ENCODE results near the gene MAPRE2.

The MAPRE2 gene

DNA sequence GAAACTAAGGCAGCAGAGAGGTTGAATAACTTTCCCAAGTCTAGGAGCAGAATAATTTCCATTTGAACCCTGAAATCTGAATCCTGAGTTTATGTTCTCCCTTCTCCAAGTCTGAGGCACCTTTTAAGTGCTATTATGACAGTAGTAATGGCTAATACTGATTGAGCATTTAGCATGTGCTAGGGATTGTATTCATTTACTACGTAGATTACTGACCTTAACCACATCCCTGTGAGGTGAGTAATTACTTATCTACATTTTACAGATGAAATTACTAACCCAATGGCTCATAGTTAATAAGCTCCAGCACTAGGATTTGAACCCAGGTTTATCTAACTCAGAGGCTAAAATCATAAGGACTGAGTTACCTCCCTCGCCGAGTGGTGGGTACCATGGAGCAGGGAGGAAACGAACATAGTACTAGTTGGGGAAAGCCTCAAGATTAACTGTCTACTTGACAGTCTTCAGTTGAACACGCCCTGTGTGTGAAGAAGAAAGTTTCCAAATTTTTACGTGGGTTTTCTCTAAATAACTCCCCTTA is 93.0 kb downstream of the MAPRE2 start:
- DNase-seq (ENCODE audit: low read depth, low spot score): no peak
- no peak overlapping the region for H3K9ac ChIP-seq (ENCODE audit: insufficient read length)
- H3K27ac ChIP-seq: no peak overlapping the region
- no peaks in the 10 kb centered on the region for H3K9me3 ChIP-seq (ENCODE audit: low read depth, low read length)
- no peak overlapping the region for H3K4me3 ChIP-seq
- no peaks in the 10 kb centered on the region for H3K36me3 ChIP-seq (ENCODE audit: insufficient read depth, low read length)
- TF ChIP-seq FOXP2 (optimal IDR thresholded peaks at IDR 0.05; ENCODE audit: control extremely low read depth, extremely low read length, insufficient read depth) (no peak), POLR2AphosphoS5 (IDR thresholded peaks at IDR 0.05; ENCODE audit: borderline replicate concordance, low read depth, low read length) (no peak), EZH2 (IDR thresholded peaks at IDR 0.05) (no peak)

DNA sequence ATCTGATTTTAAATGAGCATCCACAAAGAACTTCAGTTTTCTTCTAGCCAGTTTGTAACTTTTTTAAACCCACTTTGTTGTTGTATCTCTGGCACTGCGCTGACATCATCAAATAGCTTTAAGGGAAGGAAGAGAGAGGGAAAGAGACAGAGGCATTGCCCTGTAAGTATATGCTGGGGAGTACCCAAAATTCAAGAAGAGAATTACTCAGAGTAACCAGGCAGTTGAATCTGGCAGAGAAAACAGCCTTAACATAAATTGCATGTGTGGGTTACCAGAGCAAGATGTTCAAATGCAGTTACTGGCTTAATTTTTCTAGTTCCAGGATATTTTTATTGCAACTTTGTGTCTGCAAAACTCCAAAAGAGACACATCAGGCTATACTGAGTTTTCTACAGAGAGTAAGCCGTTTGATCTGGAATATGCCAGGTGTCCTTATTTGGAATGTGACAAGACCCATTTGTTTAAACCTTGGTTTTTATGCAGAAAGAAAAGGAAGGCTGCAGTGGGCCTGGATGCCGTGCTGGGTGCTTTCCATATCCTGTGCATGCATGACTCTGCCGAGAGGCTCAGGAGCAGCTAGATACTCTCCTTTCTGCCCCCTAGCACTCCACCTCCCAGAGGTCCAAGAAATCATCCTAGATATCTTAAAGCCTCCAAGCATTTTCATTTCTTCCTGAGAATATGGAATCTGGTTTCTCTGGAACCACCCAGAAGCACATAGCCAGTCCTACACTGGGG is 93.7 kb downstream of the MAPRE2 start:
- no peak overlapping the region for H3K27ac ChIP-seq
- H3K9me3 ChIP-seq (ENCODE audit: low read depth, low read length): no peaks in the 10 kb centered on the region
- TF ChIP-seq POLR2AphosphoS5 (IDR thresholded peaks at IDR 0.05; ENCODE audit: borderline replicate concordance, low read depth, low read length) (no peak), EZH2 (IDR thresholded peaks at IDR 0.05) (no peak), FOXP2 (optimal IDR thresholded peaks at IDR 0.05; ENCODE audit: control extremely low read depth, extremely low read length, insufficient read depth) (no peak)
- no peak overlapping the region for H3K9ac ChIP-seq (ENCODE audit: insufficient read length)
- H3K36me3 ChIP-seq (ENCODE audit: insufficient read depth, low read length): no peaks in the 10 kb centered on the region
- DNase-seq (ENCODE audit: low read depth, low spot score): no peak
- H3K4me3 ChIP-seq: no peak overlapping the region

DNA sequence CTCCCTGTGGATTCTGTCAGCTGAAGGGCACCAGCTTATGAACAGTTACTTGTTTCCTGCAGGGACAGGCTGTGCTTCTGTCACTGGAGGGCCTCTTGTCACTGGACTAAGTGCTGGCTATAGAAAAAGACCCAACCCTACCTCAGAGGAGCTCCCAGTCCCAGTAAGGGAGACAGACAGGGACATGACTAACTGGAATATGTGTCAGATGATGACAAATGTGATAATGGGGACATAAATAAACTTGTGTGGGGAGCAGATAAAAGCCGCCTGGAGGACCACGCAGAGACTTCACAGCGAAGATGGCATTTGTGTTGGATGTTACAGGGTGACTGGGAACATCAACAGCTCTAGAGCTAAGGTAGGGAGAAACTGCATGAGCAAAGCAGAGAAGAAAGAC is 95.0 kb downstream of the MAPRE2 start:
- no peak overlapping the region for H3K4me3 ChIP-seq
- TF ChIP-seq FOXP2 (optimal IDR thresholded peaks at IDR 0.05; ENCODE audit: control extremely low read depth, extremely low read length, insufficient read depth) (no peak), POLR2AphosphoS5 (IDR thresholded peaks at IDR 0.05; ENCODE audit: borderline replicate concordance, low read depth, low read length) (no peak), EZH2 (IDR thresholded peaks at IDR 0.05) (no peak)
- H3K36me3 ChIP-seq (ENCODE audit: insufficient read depth, low read length): no peaks in the 10 kb centered on the region
- no peak overlapping the region for H3K27ac ChIP-seq
- DNase-seq (ENCODE audit: low read depth, low spot score): no peak
- no peaks in the 10 kb centered on the region for H3K9me3 ChIP-seq (ENCODE audit: low read depth, low read length)
- no peak overlapping the region for H3K9ac ChIP-seq (ENCODE audit: insufficient read length)

DNA sequence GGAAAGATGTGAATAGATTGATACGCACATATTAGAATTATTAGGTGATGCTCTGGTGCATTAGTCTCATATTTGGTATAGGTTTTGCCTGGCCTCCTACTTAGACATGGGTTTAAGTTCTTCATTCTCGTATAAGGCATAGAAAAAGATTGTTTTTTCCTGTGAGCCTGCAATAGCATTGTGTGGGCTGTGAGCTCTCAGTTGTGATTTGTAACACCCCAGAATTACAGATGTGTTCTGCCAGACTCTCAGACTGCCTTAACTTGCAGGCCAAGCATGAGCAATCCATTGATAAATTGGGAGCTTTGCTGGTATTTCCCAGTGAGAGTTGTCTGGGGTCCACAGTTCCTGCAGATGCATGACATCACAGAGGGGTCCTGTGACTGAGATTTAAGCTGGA is 95.7 kb downstream of the MAPRE2 start:
- Histone ChIP-seq H3K36me3 (ENCODE audit: insufficient read depth, low read length) (no peaks in the 10 kb centered on the region), H3K4me3 (no peak overlapping the region), H3K9ac (ENCODE audit: insufficient read length) (no peak overlapping the region), H3K27ac (no peak overlapping the region), H3K9me3 (ENCODE audit: low read depth, low read length) (no peaks in the 10 kb centered on the region)
- no peak for DNase-seq (ENCODE audit: low read depth, low spot score)
- TF ChIP-seq POLR2AphosphoS5 (IDR thresholded peaks at IDR 0.05; ENCODE audit: borderline replicate concordance, low read depth, low read length): no peak
- TF ChIP-seq EZH2 (IDR thresholded peaks at IDR 0.05): no peak
- TF ChIP-seq FOXP2 (optimal IDR thresholded peaks at IDR 0.05; ENCODE audit: control extremely low read depth, extremely low read length, insufficient read depth): no peak

DNA sequence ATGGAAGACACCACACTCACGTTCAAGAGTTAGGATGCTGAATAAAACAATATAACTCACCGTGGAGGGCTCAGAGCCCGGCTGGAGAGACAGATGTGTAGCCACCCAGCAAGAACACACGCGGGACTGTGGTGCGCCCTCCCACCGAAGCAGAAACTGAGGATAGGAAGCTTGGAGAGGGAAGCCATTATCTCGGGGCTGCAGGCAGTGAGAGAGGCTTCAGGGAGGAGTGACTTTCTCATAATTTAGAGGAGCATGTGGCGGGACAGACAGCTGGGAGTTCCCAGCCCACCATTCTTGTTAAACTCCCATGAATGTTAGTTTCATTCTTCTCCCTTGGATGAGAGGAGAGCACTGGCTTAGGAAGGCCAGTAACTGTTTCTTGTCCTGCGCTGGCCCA is 96.4 kb downstream of the MAPRE2 start:
- H3K36me3 ChIP-seq (ENCODE audit: insufficient read depth, low read length): no peaks in the 10 kb centered on the region
- H3K9me3 ChIP-seq (ENCODE audit: low read depth, low read length): no peaks in the 10 kb centered on the region
- TF ChIP-seq POLR2AphosphoS5 (IDR thresholded peaks at IDR 0.05; ENCODE audit: borderline replicate concordance, low read depth, low read length) (no peak), FOXP2 (optimal IDR thresholded peaks at IDR 0.05; ENCODE audit: control extremely low read depth, extremely low read length, insufficient read depth) (no peak), EZH2 (IDR thresholded peaks at IDR 0.05) (no peak)
- no peak overlapping the region for H3K9ac ChIP-seq (ENCODE audit: insufficient read length)
- DNase-seq (ENCODE audit: low read depth, low spot score): no peak
- H3K27ac ChIP-seq: no peak overlapping the region
- H3K4me3 ChIP-seq: no peak overlapping the region

DNA sequence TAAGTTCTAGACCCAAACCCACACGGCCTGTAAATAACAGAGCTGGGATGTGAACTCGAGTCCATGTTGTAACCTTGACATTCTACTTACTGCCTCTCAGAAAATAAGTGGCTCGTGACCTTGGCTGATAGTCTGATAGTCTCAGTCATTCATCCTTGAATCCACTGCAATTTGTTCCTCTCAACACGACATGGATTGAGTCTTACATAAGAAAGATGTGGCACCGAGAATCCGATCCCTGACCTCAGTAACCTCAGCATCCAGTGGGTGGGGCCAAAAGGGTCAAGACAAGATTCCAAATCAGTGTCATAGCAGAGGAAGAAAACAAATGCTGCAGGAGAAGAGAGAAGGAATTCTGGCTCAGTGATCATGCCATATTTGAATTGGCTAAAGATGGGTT is 97.6 kb downstream of the MAPRE2 start:
- H3K27ac ChIP-seq: no peak overlapping the region
- no peak for TF ChIP-seq EZH2 (IDR thresholded peaks at IDR 0.05)
- no peak for TF ChIP-seq POLR2AphosphoS5 (IDR thresholded peaks at IDR 0.05; ENCODE audit: borderline replicate concordance, low read depth, low read length)
- no peak for TF ChIP-seq FOXP2 (optimal IDR thresholded peaks at IDR 0.05; ENCODE audit: control extremely low read depth, extremely low read length, insufficient read depth)
- no peak overlapping the region for H3K9ac ChIP-seq (ENCODE audit: insufficient read length)
- DNase-seq (ENCODE audit: low read depth, low spot score): no peak
- H3K36me3 ChIP-seq (ENCODE audit: insufficient read depth, low read length): no peaks in the 10 kb centered on the region
- no peak overlapping the region for H3K4me3 ChIP-seq
- H3K9me3 ChIP-seq (ENCODE audit: low read depth, low read length): no peaks in the 10 kb centered on the region

DNA sequence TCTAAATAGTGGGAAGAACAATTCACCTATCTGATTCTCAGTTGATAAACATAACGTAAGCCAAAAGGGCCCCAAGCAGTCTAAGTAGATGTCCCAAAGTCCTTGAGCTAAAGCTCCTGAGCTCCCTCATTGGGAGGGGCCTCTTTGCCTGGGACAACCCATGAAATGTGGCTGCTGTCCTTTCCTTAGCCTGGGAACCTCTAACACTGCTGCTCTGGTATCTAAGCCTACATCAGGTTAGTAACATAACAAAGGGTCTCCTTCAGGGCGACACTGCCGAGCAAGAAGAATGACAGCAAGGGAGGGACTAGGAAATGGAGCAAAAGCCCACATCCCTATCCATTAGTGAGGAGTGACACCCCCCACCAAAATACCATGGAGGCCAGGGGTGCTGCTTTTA is 98.3 kb downstream of the MAPRE2 start:
- Histone ChIP-seq H3K9me3 (ENCODE audit: low read depth, low read length) (no peaks in the 10 kb centered on the region), H3K9ac (ENCODE audit: insufficient read length) (no peak overlapping the region), H3K4me3 (no peak overlapping the region), H3K36me3 (ENCODE audit: insufficient read depth, low read length) (no peaks in the 10 kb centered on the region), H3K27ac (no peak overlapping the region)
- no peak for DNase-seq (ENCODE audit: low read depth, low spot score)
- TF ChIP-seq FOXP2 (optimal IDR thresholded peaks at IDR 0.05; ENCODE audit: control extremely low read depth, extremely low read length, insufficient read depth) (no peak), POLR2AphosphoS5 (IDR thresholded peaks at IDR 0.05; ENCODE audit: borderline replicate concordance, low read depth, low read length) (no peak), EZH2 (IDR thresholded peaks at IDR 0.05) (no peak)

DNA sequence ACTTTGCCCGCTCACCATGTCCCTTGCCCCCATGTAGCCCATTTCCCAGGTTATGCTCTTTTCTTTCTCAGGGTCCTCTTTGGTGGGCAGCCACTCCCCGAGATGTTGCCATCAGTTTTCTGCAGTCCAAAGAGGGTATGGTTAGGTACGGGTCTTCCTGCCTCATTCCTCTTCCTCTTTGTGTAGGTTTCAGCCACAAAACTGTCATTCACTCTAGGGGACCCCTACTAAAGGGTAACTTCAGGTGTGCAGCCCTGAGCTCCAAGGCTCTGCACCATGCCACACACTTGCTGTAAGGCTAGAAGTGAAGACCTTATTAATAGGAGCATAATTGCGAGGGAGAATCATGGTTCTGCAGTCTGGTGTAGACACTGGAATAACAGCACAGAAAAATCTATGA is 99.9 kb downstream of the MAPRE2 start:
- Histone ChIP-seq H3K36me3 (ENCODE audit: insufficient read depth, low read length) (no peaks in the 10 kb centered on the region), H3K27ac (no peak overlapping the region), H3K9ac (ENCODE audit: insufficient read length) (no peak overlapping the region), H3K4me3 (no peak overlapping the region), H3K9me3 (ENCODE audit: low read depth, low read length) (no peaks in the 10 kb centered on the region)
- TF ChIP-seq FOXP2 (optimal IDR thresholded peaks at IDR 0.05; ENCODE audit: control extremely low read depth, extremely low read length, insufficient read depth) (no peak), POLR2AphosphoS5 (IDR thresholded peaks at IDR 0.05; ENCODE audit: borderline replicate concordance, low read depth, low read length) (no peak)
- no peak for DNase-seq (ENCODE audit: low read depth, low spot score)
